GM21717 (cell line): ENCODE data around the gene NBPF15.
"Not testable (repeated sequence)": the region's sequence is repeated elsewhere in the genome, so short reads cannot be mapped to it uniquely, and the experiment has no call there.

Experiments
- ATAC-seq: cut with Tn5 transposase; IDR thresholded peaks from one replicate; pipeline ENCODE4 v1.9.1; 2021; ENCODE audit warnings: mild to moderate bottlenecking, moderate library complexity; ENCODE audit not compliant: unreplicated experiment

The NBPF15 gene

GRCh38 chr1:144461136-144461759 is at the start of gene NBPF15:
Gene NBPF15, minus strand, starts transcription at chr1:144461669. Its CDS starts 21,666 bp downstream, at chr1:144440003.
- ATAC-seq = peak; percentile 96

- ATAC-seq = not testable (repeated sequence)
These were observed 35.0 kb upstream of the NBPF15 start for GRCh38 chr1:144496429-144496828.

GRCh38 chr1:144494130-144494529 is 32.7 kb upstream of the NBPF15 start:
- ATAC-seq = not testable (repeated sequence)

- not testable (repeated sequence) for ATAC-seq
These were observed 28.9 kb upstream of the NBPF15 start for GRCh38 chr1:144490394-144490793.

GRCh38 chr1:144487002-144487401 is 25.5 kb upstream of the NBPF15 start:
- ATAC-seq = not testable (repeated sequence)

GRCh38 chr1:144485048-144485993 is 23.9 kb upstream of the NBPF15 start:
- not testable (repeated sequence) for ATAC-seq

GRCh38 chr1:144473897-144474296 is 12.4 kb upstream of the NBPF15 start:
- not testable (repeated sequence) for ATAC-seq

- not testable (repeated sequence) for ATAC-seq
These were observed 10.0 kb upstream of the NBPF15 start for GRCh38 chr1:144471434-144471833.

GRCh38 chr1:144461778-144462177 is 309 bp upstream of the NBPF15 start:
- ATAC-seq = not testable (repeated sequence)

- peak; percentile 21 for ATAC-seq
These were observed 783 bp downstream of the NBPF15 start for GRCh38 chr1:144460686-144461085.

- ATAC-seq = not testable (repeated sequence)
These were observed 19.1 kb downstream of the NBPF15 start for GRCh38 chr1:144442402-144442801.

GRCh38 chr1:144439737-144440136 is 21.7 kb downstream of the NBPF15 start:
- ATAC-seq = not testable (repeated sequence)

GRCh38 chr1:144418891-144419694 is 42.4 kb downstream of the NBPF15 start:
- ATAC-seq = not testable (repeated sequence)

GRCh38 chr1:144413404-144414118 is 47.9 kb downstream of the NBPF15 start:
- peak; percentile 4 for ATAC-seq

GRCh38 chr1:144412491-144413403 is 48.7 kb downstream of the NBPF15 start:
- ATAC-seq = peak; percentile 89

- ATAC-seq = peak; percentile 70
These were observed 49.4 kb downstream of the NBPF15 start for GRCh38 chr1:144412068-144412471.

- not testable (repeated sequence) for ATAC-seq
These were observed 58.7 kb downstream of the NBPF15 start for GRCh38 chr1:144402807-144403206.

GRCh38 chr1:144371651-144372050 is 89.8 kb downstream of the NBPF15 start:
- not testable (repeated sequence) for ATAC-seq
